ENCODE results near the gene FANCD2OS.

Gene FANCD2OS

GRCh38 chr3:10106919-10107318 lies 1.1 kb downstream of the FANCD2OS start:
- TF ChIP-seq MAX (IDR thresholded peaks at IDR 0.05) (no peak), FOXM1 (IDR thresholded peaks at IDR 0.05; ENCODE audit: borderline replicate concordance, low read depth) (no peak), NFIC (IDR thresholded peaks at IDR 0.05) (no peak), TEAD4 (IDR thresholded peaks at IDR 0.05) (no peak), ZBTB7A (IDR thresholded peaks at IDR 0.05; ENCODE audit: low read depth) (no peak), YY1 (IDR thresholded peaks at IDR 0.05; ENCODE audit: low read depth) (no peak)

GRCh38 chr3:10099041-10099440 lies 9.0 kb downstream of the FANCD2OS start:
- TF ChIP-seq NFIC (IDR thresholded peaks at IDR 0.05) (no peak), MAX (IDR thresholded peaks at IDR 0.05) (no peak), CREB1 (IDR thresholded peaks at IDR 0.05; ENCODE audit: low read depth) (no peak), EP300 (IDR thresholded peaks at IDR 0.05; ENCODE audit: borderline replicate concordance) (no peak), CEBPB (IDR thresholded peaks at IDR 0.05) (no peak), EGR1 (IDR thresholded peaks at IDR 0.05) (no peak), YY1 (IDR thresholded peaks at IDR 0.05; ENCODE audit: low read depth) (no peak), USF1 (IDR thresholded peaks at IDR 0.05) (no peak), RAD21 (IDR thresholded peaks at IDR 0.05; ENCODE audit: low read depth) (no peak), TEAD4 (IDR thresholded peaks at IDR 0.05) (no peak), REST (IDR thresholded peaks at IDR 0.05; ENCODE audit: low read depth) (no peak)

- no peak for TF ChIP-seq CREB1 (IDR thresholded peaks at IDR 0.05; ENCODE audit: low read depth)
- no peak for TF ChIP-seq EP300 (IDR thresholded peaks at IDR 0.05; ENCODE audit: borderline replicate concordance)
- no peak for TF ChIP-seq CEBPB (IDR thresholded peaks at IDR 0.05)
- no peak for TF ChIP-seq YY1 (IDR thresholded peaks at IDR 0.05; ENCODE audit: low read depth)
- no peak for TF ChIP-seq EGR1 (IDR thresholded peaks at IDR 0.05)
- no peak for TF ChIP-seq REST (IDR thresholded peaks at IDR 0.05; ENCODE audit: low read depth)
Measured at GRCh38 chr3:10093678-10094077, 14.4 kb downstream of the FANCD2OS start.

GRCh38 chr3:10090179-10090578 lies 17.9 kb downstream of the FANCD2OS start:
- TF ChIP-seq TEAD4 (IDR thresholded peaks at IDR 0.05) (no peak), ZBTB7A (IDR thresholded peaks at IDR 0.05; ENCODE audit: low read depth) (no peak), TAF1 (IDR thresholded peaks at IDR 0.05; ENCODE audit: low read depth) (no peak), CEBPB (IDR thresholded peaks at IDR 0.05) (no peak), EGR1 (IDR thresholded peaks at IDR 0.05) (no peak), CREB1 (IDR thresholded peaks at IDR 0.05; ENCODE audit: low read depth) (no peak), NFIC (IDR thresholded peaks at IDR 0.05) (no peak), YY1 (IDR thresholded peaks at IDR 0.05; ENCODE audit: low read depth) (no peak), EP300 (IDR thresholded peaks at IDR 0.05; ENCODE audit: borderline replicate concordance) (no peak), TCF12 (IDR thresholded peaks at IDR 0.05; ENCODE audit: low read depth) (no peak)

GRCh38 chr3:10088256-10088655 lies 19.8 kb downstream of the FANCD2OS start:
- TF ChIP-seq TCF12 (IDR thresholded peaks at IDR 0.05; ENCODE audit: low read depth) (no peak), RAD21 (IDR thresholded peaks at IDR 0.05; ENCODE audit: low read depth) (no peak), FOXM1 (IDR thresholded peaks at IDR 0.05; ENCODE audit: borderline replicate concordance, low read depth) (no peak), REST (IDR thresholded peaks at IDR 0.05; ENCODE audit: low read depth) (no peak), EGR1 (IDR thresholded peaks at IDR 0.05) (no peak), MAX (IDR thresholded peaks at IDR 0.05) (no peak), YY1 (IDR thresholded peaks at IDR 0.05; ENCODE audit: low read depth) (no peak), CREB1 (IDR thresholded peaks at IDR 0.05; ENCODE audit: low read depth) (no peak), NFIC (IDR thresholded peaks at IDR 0.05) (no peak), TEAD4 (IDR thresholded peaks at IDR 0.05) (no peak), ZBTB7A (IDR thresholded peaks at IDR 0.05; ENCODE audit: low read depth) (no peak), CEBPB (IDR thresholded peaks at IDR 0.05) (no peak), USF1 (IDR thresholded peaks at IDR 0.05) (no peak), TAF1 (IDR thresholded peaks at IDR 0.05; ENCODE audit: low read depth) (no peak), EP300 (IDR thresholded peaks at IDR 0.05; ENCODE audit: borderline replicate concordance) (no peak)

Measured in Ishikawa (cell line).